NCI-H1048 (cell line): ENCODE results near the gene UTP20.

Source experiments
- DNase-seq: peaks from one replicate; lab custom pipeline; 2025; lab: John Stamatoyannopoulos, UW

The UTP20 gene

DNA sequence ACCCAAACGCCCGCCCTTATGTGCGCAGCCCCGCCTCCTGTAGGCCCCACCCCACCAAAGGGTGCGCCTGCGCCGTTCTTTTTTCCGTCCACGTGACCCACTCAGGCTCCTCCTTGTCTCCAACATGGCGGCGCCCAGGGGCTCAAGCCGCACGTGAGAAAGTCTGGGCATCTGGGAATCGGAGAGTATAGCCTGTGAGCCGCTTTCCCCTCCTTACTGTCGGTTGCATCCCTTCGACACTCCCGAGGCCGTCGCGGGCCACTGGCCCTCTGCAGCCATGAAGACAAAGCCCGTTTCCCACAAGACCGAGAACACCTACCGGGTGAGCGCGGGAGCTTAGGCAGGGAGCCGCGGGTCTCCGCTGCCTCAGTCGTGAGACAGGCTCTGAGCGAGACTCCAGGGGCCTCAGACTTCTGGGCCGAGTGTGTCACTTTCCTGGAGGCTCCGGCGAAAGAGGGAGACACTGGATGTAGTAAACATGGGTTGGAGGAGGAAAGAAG lies at the start of gene UTP20:
Gene UTP20 (plus strand): TSS at position 100 of the 500 bp plus-strand sequence. CDS start 178 bp downstream, at position 278.
- DNase-seq: peak; percentile 67

DNA sequence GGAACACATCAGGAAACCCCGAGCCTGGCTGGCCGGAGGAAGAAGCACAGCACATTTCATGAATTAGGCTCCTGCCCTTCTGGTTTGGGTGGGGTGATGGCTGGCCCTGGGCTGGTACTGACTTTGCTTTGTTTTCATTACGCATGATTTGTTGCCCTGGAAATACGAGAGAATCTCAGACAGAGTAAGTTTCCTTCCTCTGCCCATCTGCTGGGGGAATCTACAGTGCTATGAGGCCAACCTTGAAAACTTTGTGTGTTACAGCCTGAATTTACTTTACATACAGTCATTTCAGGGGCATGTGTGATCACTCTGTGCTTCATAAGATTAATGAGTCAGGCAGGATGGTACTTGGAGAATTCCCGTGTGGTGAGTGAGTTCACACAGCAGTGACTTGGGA lies 49.4 kb upstream of the UTP20 start:
- DNase-seq: no peak

DNA sequence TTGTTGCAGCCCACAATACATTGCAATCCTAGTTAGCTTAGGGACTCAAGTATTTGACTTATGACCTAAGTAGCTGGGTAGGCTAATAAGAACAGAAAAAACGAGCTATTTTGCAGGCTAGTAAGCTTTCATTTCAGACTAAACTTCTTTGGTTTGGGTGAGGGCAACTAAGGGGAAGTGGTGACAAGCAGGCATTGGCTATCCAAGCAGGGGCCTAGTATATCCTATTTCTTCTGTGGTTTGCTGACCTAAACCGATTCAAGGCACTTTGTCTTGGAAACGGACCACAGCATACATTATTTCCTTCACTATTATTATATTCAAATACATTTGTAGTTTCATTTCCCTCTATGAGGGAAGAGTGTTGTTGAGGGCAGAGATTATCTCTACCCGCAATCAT lies 48.3 kb upstream of the UTP20 start:
- DNase-seq: no peak

GRCh38 chr12:101235686-101236085 lies 44.2 kb upstream of the UTP20 start:
- DNase-seq: no peak

DNA sequence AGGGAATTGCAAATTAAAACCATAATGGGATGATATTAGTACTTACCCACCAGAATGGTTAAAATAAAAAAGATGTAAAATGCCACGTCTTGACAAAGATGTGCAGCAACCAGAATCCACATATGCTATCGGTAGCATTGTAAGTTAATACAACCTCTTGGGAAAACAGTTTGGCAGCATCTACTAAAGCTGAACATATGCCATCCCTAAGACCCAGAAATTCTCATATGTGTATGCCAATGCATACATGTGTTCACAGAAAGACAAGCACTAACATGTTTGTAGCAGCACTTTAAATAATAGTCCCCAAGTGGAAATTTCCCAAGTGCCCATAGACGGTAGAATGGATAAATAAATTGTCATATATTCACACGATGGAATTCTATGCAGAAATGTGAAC lies 41.6 kb upstream of the UTP20 start:
- no peak for DNase-seq

- DNase-seq: no peak
These were observed 41.0 kb upstream of the UTP20 start for GRCh38 chr12:101238800-101239329.

DNA sequence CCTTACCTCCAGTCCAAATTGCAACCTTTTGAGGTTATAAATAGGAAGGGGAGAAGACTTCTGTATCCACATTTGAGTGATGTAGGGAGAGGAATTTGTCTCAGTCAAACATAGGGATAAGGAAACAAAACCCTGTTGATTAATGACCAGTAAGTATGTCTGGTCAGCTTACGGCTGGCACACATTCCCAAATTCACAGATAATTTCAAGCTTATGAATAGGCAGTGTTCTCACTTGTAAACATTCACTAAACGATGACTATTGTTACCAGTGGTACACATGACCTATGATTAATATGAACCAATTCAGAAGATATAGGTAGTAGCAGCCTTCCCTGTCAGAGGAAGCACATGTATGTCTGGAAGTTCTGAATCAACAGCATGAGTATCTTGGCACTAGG lies 36.8 kb upstream of the UTP20 start:
- no peak for DNase-seq

DNA sequence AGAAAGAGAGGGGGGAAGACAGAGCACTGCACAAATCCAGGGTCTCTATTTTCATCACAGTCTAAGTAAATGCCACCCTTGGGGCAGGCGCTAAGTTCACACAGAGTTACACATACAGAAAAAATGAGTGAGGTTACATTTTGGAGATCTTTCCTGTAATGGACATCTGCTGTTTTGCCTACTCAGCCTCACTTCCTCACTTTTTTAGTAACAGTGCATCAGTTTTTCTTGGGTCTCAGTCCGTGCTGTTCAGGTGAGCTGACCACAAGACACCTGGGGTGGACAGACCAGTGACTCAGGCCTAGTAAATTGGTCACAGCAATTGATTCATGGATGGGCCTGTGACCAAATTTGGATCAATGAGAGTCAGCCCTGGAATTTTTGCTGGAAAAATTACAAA lies 36.3 kb upstream of the UTP20 start:
- no peak for DNase-seq

DNA sequence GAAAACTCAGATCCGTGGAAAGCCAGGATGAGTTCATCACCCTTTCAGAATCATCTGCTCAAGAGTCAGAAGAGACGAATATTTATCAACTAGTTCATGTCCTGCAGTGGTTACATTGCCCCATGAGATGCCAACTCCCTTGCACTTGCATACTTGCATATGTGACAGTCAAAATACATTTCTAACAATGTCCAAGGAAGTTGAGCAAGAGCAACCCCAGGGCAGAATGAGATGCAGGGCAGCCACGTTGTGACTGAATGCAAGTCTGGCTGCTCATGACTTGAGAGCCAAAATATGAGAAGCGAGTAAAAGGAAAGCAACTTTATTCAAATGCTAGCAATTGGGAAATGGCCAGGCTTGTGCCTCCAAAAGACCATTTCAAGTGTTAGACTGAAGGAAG lies 23.6 kb upstream of the UTP20 start:
- no peak for DNase-seq

DNA sequence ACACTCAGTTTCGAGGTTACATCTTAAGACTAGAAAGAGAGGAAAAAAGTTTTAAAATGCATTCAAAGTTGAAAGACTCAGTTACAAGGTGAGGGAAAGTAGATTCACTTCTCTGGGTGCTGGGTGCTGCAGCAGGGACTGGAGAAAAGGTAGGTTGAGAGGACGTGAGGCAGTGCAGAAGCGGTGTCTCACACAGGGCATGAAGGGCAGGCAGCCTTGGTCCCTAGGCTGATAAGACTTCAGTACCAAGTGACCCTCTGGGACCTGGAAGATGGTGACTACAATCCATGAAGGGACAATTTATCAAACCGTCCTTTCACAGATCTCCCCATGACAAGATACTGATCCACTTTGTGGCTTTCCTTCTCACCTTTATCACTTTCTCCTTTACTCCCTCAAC lies 22.5 kb upstream of the UTP20 start:
- DNase-seq: no peak

- no peak for DNase-seq
These were observed 12.8 kb upstream of the UTP20 start for GRCh38 chr12:101267111-101267510.

DNA sequence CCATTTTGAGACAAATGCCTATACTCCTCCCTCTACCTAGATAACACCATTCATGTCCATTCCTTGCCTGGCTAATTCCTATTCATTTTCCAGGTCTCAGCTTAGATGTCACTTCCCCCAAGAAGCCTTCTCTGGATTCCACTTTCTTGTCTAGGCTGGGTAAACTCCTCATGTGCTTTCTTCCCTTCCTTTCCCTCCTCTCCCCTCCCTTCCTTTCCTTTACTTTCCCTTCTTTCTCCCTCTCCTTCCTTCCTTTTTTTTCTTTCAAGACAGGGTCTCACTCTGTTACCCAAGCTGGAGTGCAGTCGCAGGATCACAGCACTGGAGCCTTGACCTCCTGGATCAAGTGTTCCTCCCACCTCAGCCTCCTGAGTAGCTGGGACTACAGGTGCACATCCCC lies 3.5 kb upstream of the UTP20 start:
- no peak for DNase-seq

DNA sequence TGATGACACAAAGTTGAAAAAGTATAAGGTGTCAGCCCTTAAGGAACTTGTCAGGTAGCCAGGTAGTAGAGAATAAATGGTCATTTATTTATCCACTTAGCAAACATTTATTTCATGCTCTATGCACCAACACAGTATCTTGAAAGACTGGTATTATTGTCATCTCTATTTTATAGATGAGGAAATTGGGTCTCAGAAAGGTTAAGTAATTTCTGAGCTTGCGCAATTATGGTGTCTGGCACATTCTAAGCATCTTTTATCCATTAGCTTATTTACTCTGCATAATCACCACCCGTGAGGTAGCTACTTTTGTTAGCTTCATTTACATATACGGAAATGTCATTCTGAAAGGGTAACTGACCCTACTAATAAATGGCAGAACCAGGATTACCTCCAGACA lies 2.5 kb upstream of the UTP20 start:
- no peak for DNase-seq

- DNase-seq: no peak
These were observed 7.5 kb downstream of the UTP20 start for GRCh38 chr12:101287357-101287756.

DNA sequence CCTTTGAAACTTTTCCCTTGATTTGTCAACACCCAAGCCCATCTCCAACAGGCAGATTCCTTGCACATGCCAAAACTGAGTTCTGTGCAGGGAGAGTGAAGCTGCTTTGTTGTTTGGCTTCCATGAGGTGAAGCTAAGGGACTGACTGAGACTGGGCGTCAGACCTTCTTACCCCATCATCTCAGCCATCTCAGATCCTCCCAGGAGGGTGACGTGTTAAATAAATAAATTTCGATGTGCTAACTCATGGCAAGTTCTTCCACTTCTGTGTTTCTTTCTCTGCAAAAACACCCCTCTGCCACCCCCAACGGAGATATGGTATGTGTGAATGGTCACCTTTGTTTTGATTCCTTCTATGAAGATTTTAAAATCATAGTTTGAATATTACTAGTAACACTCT lies 17.8 kb downstream of the UTP20 start:
- DNase-seq: no peak

DNA sequence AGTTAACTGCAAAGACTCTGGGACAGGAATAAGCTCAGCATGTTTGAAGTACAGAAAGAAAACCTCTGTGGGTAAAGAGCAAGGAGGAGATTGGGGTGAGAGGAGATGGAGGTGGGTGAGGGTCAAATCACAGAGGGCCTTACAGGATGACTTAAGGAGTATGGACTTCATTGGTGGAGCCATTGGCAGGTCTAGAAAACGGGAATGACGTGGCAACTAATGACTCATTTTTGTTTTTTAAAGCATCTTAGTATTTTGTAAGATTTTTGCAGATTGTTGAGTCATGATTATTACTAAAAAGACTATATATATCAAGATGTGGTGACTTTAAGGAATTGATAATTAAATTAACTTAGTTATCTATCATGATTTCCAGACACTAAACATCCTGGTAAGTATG lies 18.5 kb downstream of the UTP20 start:
- DNase-seq: no peak

- DNase-seq: no peak
These were observed 19.4 kb downstream of the UTP20 start for GRCh38 chr12:101299346-101299745.

DNA sequence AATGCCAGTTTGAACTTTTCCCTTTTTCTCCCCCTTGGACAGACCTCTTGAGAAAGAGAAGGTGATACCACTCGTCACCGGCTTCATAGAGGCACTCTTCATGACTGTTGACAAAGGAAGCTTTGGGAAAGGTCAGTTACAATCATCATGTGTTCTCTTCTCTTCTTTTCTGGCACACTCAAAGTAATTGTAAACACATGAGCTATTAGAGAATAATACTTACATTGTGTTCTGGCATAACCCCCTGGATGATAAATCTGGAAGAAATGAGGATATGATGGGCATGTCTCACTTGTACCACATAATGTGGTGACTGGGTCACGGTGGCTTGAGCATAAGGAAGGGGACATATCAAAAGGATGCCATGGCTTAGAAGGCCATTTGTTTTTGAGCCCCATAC lies 20.0 kb downstream of the UTP20 start:
- no peak for DNase-seq

GRCh38 chr12:101302741-101303140 lies 22.8 kb downstream of the UTP20 start:
- no peak for DNase-seq

DNA sequence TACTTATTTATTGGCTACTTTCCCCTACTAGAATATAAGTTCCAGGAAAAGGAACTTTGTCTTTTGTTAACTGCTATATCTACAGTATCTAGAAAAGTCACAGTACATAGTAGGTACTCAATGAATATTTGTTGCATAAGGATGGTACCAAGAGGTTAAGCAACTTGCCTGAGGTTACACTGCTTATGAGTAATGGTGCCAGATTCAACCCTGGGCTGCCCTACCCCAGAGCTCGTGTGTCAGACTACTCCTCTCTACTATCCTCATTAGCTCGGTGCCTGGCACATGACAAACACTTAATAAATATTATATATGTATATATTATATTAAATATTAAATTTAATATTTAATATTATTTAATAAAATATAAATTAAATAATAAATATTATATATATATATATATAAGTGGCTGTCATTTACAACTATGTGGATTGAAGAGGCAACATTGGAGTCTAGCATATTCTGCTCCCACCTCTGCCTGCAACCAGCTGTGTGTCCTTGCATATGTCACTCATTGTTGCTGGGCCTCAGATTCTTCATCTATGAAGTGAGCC lies 25.4 kb downstream of the UTP20 start:
- DNase-seq: no peak

- no peak for DNase-seq
These were observed 25.9 kb downstream of the UTP20 start for GRCh38 chr12:101305794-101306193.

DNA sequence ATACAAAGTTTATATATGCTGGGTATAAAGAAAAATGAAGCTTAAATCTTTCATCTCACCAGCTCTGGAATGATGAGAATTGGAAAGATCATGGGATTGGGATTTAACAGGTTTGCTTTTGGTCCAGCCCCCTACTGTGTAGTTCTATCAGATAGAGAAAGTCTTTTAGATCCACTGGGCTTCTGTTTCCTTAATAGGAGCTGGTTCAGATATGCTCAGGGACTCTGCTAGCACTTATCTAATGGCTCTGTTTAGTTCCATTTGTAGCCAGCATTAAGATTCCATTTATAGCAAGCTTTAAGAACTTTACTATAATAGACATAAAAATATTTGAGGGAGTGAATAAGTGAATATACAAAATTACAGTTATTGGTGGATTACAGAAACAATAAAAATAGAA lies 42.6 kb downstream of the UTP20 start:
- no peak for DNase-seq

DNA sequence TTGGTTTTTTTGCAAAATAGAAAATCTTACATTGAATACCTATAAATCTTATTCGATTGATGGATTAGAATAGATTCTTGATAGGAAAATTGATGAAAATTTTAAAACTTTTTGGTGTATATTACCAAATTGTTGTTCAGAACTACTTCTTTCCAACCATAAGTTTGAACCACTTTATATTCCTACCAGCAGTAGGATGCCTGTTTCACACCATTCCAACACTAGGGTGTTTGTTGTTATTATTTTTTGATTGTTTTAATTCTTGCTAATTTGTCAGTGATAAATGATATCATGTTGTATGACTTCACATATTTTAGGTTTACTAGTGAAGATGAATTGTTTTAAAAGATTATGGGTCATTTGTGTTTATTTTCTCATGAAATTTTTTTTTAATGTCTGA lies 43.4 kb downstream of the UTP20 start:
- no peak for DNase-seq

GRCh38 chr12:101325590-101325989 lies 45.7 kb downstream of the UTP20 start:
- DNase-seq: no peak
